Measurements from ENCODE around the gene CRAMP1.

GRCh38 chr16:1573301-1573700 lies 38.9 kb upstream of the CRAMP1 start:
- TF ChIP-seq CTCF (IDR thresholded peaks at IDR 0.05; ENCODE audit: low read length) (no peak), EZH2phosphoT487 (IDR thresholded peaks at IDR 0.05; ENCODE audit: low read length) (no peak)
